SK-N-SH treated with all-trans-retinoic acid at 6 μM for 48 hours (cell line): Measurements from ENCODE around the gene PATE2.

Experiments
- ESRRG ChIP-seq: fragments of 250-450 bp; sonication (Bioruptor Pico); IDR thresholded peaks from 2 replicates; pipeline ENCODE4 v1.6.1; 2021; ENCODE audit warnings: mild to moderate bottlenecking
- ZFP3 ChIP-seq: fragments of 250-450 bp; sonication (Bioruptor Pico); IDR thresholded peaks from 2 replicates; pipeline ENCODE4 v1.5.0; 2020; ENCODE audit warnings: mild to moderate bottlenecking, moderate library complexity
- ZNF70 ChIP-seq: fragments of 450-650 bp; formaldehyde crosslinking; IDR thresholded peaks from 2 replicates; pipeline ENCODE4 v1.5.0; 2020; ENCODE audit warnings: mild to moderate bottlenecking, moderate library complexity

DNA sequence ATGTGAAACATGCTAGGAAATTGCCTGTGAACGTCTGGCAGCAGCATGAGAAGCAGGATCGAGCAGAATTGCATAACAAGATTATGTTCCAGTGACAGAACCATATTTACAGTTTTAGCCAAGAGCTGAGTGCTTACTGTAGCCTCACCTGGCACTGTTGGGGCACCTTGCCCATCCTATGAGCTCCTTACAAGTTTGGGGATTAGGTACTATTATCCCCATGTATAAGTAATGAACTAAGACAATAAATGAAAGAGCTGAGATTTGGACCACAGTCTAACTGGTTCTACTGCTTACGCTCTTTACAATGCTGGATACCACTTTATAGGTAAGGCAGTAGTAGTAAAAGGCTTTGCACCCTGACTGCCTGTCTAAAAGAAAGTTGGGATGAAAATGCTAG lies 49.7 kb downstream of the PATE2 start:
- TF ChIP-seq ZNF70 (CRISPR knock-in tag), result no peak
- TF ChIP-seq ZFP3, result no peak
- TF ChIP-seq ESRRG (CRISPR knock-in tag), result no peak
